HG03064 (cell line): ENCODE measurements around the gene CCDC73.
"Not testable (repeated sequence)": the region's sequence is repeated elsewhere in the genome, so short reads cannot be mapped to it uniquely, and the experiment has no call there.

Experiments used
- ATAC-seq: cut with Tn5 transposase; IDR thresholded peaks from one replicate; pipeline ENCODE4 v1.9.1; 2021; ENCODE audit warnings: low read depth; ENCODE audit not compliant: unreplicated experiment

CCDC73 gene

GRCh38 chr11:32602657-32603415 lies 191.6 kb downstream of the CCDC73 start:
- no peak for ATAC-seq

GRCh38 chr11:32597921-32598320 lies 196.5 kb downstream of the CCDC73 start:
- no peak for ATAC-seq

- not testable (repeated sequence) for ATAC-seq
Observed at GRCh38 chr11:32596114-32596513, 198.3 kb downstream of the CCDC73 start.

- no peak for ATAC-seq
Observed at GRCh38 chr11:32594272-32594671, 200.2 kb downstream of the CCDC73 start.

GRCh38 chr11:32586576-32587190 lies 207.8 kb downstream of the CCDC73 start:
- ATAC-seq = no peak

- no peak for ATAC-seq
Observed at GRCh38 chr11:32584921-32585320, 209.5 kb downstream of the CCDC73 start.

- ATAC-seq = peak; percentile 100
Observed at GRCh38 chr11:32583459-32584271, 210.8 kb downstream of the CCDC73 start, which contains the start of gene EIF3M. Gene EIF3M (plus strand): TSS chr11:32583831. CDS start chr11:32583888, 57 bp downstream.

- no peak for ATAC-seq
Observed at GRCh38 chr11:32581556-32581955, 212.9 kb downstream of the CCDC73 start.

GRCh38 chr11:32580967-32581366 lies 213.5 kb downstream of the CCDC73 start:
- ATAC-seq = no peak

- ATAC-seq = no peak
Observed at GRCh38 chr11:32576456-32576855, 218.0 kb downstream of the CCDC73 start.

GRCh38 chr11:32575070-32575469 lies 219.4 kb downstream of the CCDC73 start:
- no peak for ATAC-seq

- ATAC-seq = no peak
Observed at GRCh38 chr11:32574421-32574820, 220.0 kb downstream of the CCDC73 start.

GRCh38 chr11:32573228-32573627 lies 221.2 kb downstream of the CCDC73 start:
- no peak for ATAC-seq

- ATAC-seq = no peak
Observed at GRCh38 chr11:32571039-32571438, 223.4 kb downstream of the CCDC73 start.

- ATAC-seq = no peak
Observed at GRCh38 chr11:32569313-32569881, 225.1 kb downstream of the CCDC73 start.

GRCh38 chr11:32567154-32567553 lies 227.3 kb downstream of the CCDC73 start:
- no peak for ATAC-seq

- ATAC-seq = no peak
Observed at GRCh38 chr11:32566517-32566916, 227.9 kb downstream of the CCDC73 start.

GRCh38 chr11:32563600-32563959 lies 230.9 kb downstream of the CCDC73 start:
- no peak for ATAC-seq

- ATAC-seq = no peak
Observed at GRCh38 chr11:32562839-32563599, 231.4 kb downstream of the CCDC73 start.

GRCh38 chr11:32561835-32562234 lies 232.6 kb downstream of the CCDC73 start:
- ATAC-seq = no peak
